ENCODE results near the gene EGLN2. TPM values are rescaled to one million over a fixed set of nuclear protein-coding genes. Genes with fewer than 3 reads are reported as not detected.

The EGLN2 gene
- total RNA-seq, 1 donor from 2014 or later, result 108 TPM

- Mint-ChIP-seq H3K27me3 (ENCODE audit: low read depth) (no peaks in the 10 kb centered on the region), H3K4me1 (peaks cover 63% of the 10 kb centered on the region), H3K4me3 (peak overlapping the region; percentile 32), H3K9me3 (no peaks in the 10 kb centered on the region), H3K36me3 (peaks cover 4% of the 10 kb centered on the region), H3K27ac (peak overlapping the region; percentile 90)
- peak; percentile 67 for TF ChIP-seq CTCF (IDR thresholded peaks at IDR 0.05; ENCODE audit: unreplicated experiment)
- DNase-seq (ENCODE audit: low spot score in 2 of 2, unreplicated experiment in 2 of 2), result peak; percentile 80 to 90
Measured at GRCh38 chr19:40806423-40807146, 7.6 kb downstream of the EGLN2 start.

DNA sequence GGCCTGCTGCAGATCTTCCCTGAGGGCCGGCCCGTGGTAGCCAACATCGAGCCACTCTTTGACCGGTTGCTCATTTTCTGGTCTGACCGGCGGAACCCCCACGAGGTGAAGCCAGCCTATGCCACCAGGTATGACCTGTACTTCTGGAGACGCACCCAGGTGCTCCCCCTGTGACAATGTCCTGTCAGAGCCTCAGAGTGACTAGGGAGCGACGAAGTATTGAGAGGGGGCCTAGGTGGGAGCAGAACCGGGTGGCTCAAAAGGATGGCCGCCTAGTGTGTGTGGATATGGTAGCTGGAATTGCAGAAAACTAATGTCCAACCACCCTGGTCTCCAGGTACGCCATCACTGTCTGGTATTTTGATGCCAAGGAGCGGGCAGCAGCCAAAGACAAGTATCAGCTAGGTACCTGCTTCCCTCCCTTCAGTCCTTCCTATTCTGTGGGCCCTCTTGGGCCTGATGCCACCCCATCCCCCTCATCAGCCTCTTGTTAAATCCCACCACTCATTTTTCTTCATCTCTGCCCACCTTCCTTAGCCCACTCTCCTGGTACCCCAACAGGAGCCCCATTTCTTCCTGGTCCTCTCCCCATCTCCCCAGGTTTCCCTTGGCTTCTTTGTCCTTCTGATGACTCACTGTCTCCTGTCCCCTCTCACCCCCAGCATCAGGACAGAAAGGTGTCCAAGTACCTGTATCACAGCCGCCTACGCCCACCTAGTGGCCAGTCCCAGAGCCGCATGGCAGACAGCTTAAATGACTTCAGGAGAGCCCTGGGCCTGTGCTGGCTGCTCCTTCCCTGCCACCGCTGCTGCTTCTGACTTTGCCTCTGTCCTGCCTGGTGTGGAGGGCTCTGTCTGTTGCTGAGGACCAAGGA lies 8.4 kb downstream of the EGLN2 start:
- Mint-ChIP-seq H3K4me1 (peaks cover 61% of the 10 kb centered on the region), H3K4me3 (no peak overlapping the region), H3K9me3 (no peaks in the 10 kb centered on the region), H3K27ac (peak overlapping the region; percentile 90), H3K36me3 (peaks cover 2% of the 10 kb centered on the region), H3K27me3 (ENCODE audit: low read depth) (no peaks in the 10 kb centered on the region)
- DNase-seq (ENCODE audit: low spot score in 2 of 2, unreplicated experiment in 2 of 2), result no peak
- peak; percentile 11 for TF ChIP-seq CTCF (IDR thresholded peaks at IDR 0.05; ENCODE audit: unreplicated experiment)

- no peak overlapping the region for H3K4me3 Mint-ChIP-seq
- TF ChIP-seq CTCF (IDR thresholded peaks at IDR 0.05; ENCODE audit: unreplicated experiment), result no peak
- peaks cover 2% of the 10 kb centered on the region for H3K36me3 Mint-ChIP-seq
- peaks cover 61% of the 10 kb centered on the region for H3K4me1 Mint-ChIP-seq
- no peaks in the 10 kb centered on the region for H3K9me3 Mint-ChIP-seq
- no peak for DNase-seq (ENCODE audit: low spot score in 2 of 2, unreplicated experiment in 2 of 2)
- no peaks in the 10 kb centered on the region for H3K27me3 Mint-ChIP-seq (ENCODE audit: low read depth)
- peak overlapping the region; percentile 90 for H3K27ac Mint-ChIP-seq
Measured at GRCh38 chr19:40808021-40808325, 9.0 kb downstream of the EGLN2 start.

- Mint-ChIP-seq H3K27me3 (ENCODE audit: low read depth) (no peaks in the 10 kb centered on the region), H3K36me3 (peaks cover 2% of the 10 kb centered on the region), H3K9me3 (no peaks in the 10 kb centered on the region), H3K4me1 (peaks cover 59% of the 10 kb centered on the region), H3K27ac (peak overlapping the region; percentile 30), H3K4me3 (no peak overlapping the region)
- DNase-seq (ENCODE audit: low spot score in 2 of 2, unreplicated experiment in 2 of 2), result no peak
- no peak for TF ChIP-seq CTCF (IDR thresholded peaks at IDR 0.05; ENCODE audit: unreplicated experiment)
Measured at GRCh38 chr19:40808497-40808896, 9.5 kb downstream of the EGLN2 start.

GRCh38 chr19:40809358-40810086 lies 10.5 kb downstream of the EGLN2 start:
- H3K4me1 Mint-ChIP-seq, result peaks cover 62% of the 10 kb centered on the region
- no peaks in the 10 kb centered on the region for H3K9me3 Mint-ChIP-seq
- no peak for TF ChIP-seq CTCF (IDR thresholded peaks at IDR 0.05; ENCODE audit: unreplicated experiment)
- H3K27ac Mint-ChIP-seq, result peak overlapping the region; percentile 64
- H3K4me3 Mint-ChIP-seq, result peak overlapping the region; percentile 94
- DNase-seq (ENCODE audit: low spot score in 2 of 2, unreplicated experiment in 2 of 2), result no peak
- H3K27me3 Mint-ChIP-seq (ENCODE audit: low read depth), result no peaks in the 10 kb centered on the region
- peaks cover 2% of the 10 kb centered on the region for H3K36me3 Mint-ChIP-seq

Data from mesothelial cell of epicardium (in vitro differentiated cells).